ENCODE results near the gene PGLYRP3.

DNA sequence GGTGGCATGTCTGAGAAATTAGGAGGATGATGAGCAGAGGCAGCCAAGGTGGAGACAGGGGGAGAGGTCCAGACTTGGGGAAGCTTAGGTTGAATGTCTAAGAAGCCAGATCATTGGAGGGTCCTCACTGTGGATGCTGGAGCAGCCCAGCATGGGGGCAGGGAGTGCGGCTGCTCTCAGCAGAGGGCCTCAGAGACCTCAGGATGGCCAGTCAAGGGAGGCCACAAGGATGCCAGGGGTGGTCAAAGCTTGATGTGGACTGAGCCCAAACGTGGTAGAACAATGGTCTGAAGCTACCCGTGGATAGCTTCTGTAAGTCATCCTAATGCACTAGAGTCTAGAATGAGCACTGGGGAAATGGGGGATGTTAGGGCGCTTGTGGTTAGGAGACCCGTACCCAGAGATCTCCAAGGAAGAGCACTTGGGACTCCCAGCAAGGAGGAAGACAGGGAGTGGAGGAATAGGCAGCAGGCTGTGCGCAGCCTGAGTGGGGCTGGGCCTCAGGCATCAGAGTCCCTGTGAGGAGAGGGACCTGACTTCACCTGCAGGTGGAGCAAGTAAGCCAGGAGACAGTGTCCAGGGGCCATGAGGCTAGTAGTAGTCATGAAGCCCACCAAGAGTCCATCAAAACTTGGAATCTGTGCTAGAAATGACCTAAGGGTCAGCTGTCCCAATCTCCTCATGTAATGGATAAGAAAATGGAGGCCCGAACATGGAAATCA, 40.6 kb upstream of the PGLYRP3 start:
- TF ChIP-seq, protein P1, sequence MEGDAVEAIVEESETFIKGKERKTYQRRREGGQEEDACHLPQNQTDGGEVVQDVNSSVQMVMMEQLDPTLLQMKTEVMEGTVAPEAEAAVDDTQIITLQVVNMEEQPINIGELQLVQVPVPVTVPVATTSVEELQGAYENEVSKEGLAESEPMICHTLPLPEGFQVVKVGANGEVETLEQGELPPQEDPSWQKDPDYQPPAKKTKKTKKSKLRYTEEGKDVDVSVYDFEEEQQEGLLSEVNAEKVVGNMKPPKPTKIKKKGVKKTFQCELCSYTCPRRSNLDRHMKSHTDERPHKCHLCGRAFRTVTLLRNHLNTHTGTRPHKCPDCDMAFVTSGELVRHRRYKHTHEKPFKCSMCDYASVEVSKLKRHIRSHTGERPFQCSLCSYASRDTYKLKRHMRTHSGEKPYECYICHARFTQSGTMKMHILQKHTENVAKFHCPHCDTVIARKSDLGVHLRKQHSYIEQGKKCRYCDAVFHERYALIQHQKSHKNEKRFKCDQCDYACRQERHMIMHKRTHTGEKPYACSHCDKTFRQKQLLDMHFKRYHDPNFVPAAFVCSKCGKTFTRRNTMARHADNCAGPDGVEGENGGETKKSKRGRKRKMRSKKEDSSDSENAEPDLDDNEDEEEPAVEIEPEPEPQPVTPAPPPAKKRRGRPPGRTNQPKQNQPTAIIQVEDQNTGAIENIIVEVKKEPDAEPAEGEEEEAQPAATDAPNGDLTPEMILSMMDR (IDR thresholded peaks at IDR 0.05; ENCODE audit: poor library complexity): peak; percentile 33
- TF ChIP-seq EZH2 (IDR thresholded peaks at IDR 0.05; ENCODE audit: borderline replicate concordance) (no peak), EZH2phosphoT487 (IDR thresholded peaks at IDR 0.05; ENCODE audit: low read depth, severe bottlenecking, unreplicated experiment) (no peak)
